Neural cell (in vitro differentiated cells): ENCODE results near the gene SLC4A4. TPM values are rescaled to one million over a fixed set of nuclear protein-coding genes. Genes with fewer than 3 reads are reported as not detected.

Experiments used
- H2AFZ ChIP-seq: fragments of 200-600, 300-800 bp; sonication (generic), shearing (Covaris generic); 2 replicates; pipeline ENCODE4 v1.6.0; 2014; ENCODE audit warnings: low read depth, mild to moderate bottlenecking, antibody characterized with exemption, low read length, moderate library complexity
- H3F3A ChIP-seq: fragments of 200-600 bp; shearing (Covaris generic); 2 replicates; pipeline ENCODE4 v1.6.1; 2016; ENCODE audit warnings: mild to moderate bottlenecking, moderate library complexity, mixed read lengths, antibody characterized with exemption, low read length; ENCODE audit not compliant: insufficient read depth, poor library complexity, severe bottlenecking
- H3K27ac ChIP-seq: fragments of 200-600, 300-800 bp; sonication (generic), shearing (Covaris generic); 2 replicates; pipeline ENCODE4 v1.5.1; 2014; ENCODE audit warnings: mild to moderate bottlenecking, low read length, moderate library complexity
- H3K27me3 ChIP-seq: fragments of 300-800, 200-600 bp; sonication (generic), shearing (Covaris generic); 2 replicates; pipeline ENCODE4 v1.6.0; 2014; ENCODE audit warnings: mild to moderate bottlenecking, low read depth, low read length, moderate library complexity; ENCODE audit not compliant: insufficient read depth
- H3K36me3 ChIP-seq: fragments of 300-800, 200-600 bp; sonication (generic), shearing (Covaris generic); 2 replicates; pipeline ENCODE4 v1.5.1; 2014; ENCODE audit warnings: mild to moderate bottlenecking, antibody characterized with exemption, low read length, moderate library complexity; ENCODE audit not compliant: insufficient read depth
- H3K4me2 ChIP-seq: fragments of 300-800, 200-600 bp; sonication (generic), shearing (Covaris generic); 2 replicates; pipeline ENCODE4 v1.6.0; 2014; ENCODE audit warnings: mild to moderate bottlenecking, low read length
- H3K4me3 ChIP-seq: fragments of 300-800, 200-600 bp; sonication (generic), shearing (Covaris generic); 2 replicates; pipeline ENCODE4 v1.5.1; 2014; ENCODE audit warnings: mild to moderate bottlenecking, low read length, moderate library complexity
- H3K79me2 ChIP-seq: fragments of 200-600 bp; shearing (Covaris generic); replicated peaks from 2 replicates; pipeline ENCODE4 v1.6.0; 2014; ENCODE audit warnings: mild to moderate bottlenecking, low read length, moderate library complexity; ENCODE audit not compliant: insufficient read depth
- H3K9ac ChIP-seq: fragments of 300-800, 200-600 bp; sonication (generic), shearing (Covaris generic); 2 replicates; pipeline ENCODE4 v1.6.1; 2016; ENCODE audit warnings: mild to moderate bottlenecking, low read length, mixed read lengths
- H3K9me2 ChIP-seq: fragments of 200-600 bp; shearing (Covaris generic); 2 replicates; pipeline ENCODE4 v1.6.1; 2016; ENCODE audit warnings: mild to moderate bottlenecking, low read length, mixed read lengths; ENCODE audit not compliant: insufficient read depth
- H3K9me3 ChIP-seq: fragments of 200-600, 300-800 bp; sonication (generic), shearing (Covaris generic); 2 replicates; pipeline ENCODE4 v1.6.1; 2016; ENCODE audit warnings: mild to moderate bottlenecking, mixed run types, low read length, moderate library complexity, mixed read lengths
- H4K20me1 ChIP-seq: fragments of 200-600 bp; shearing (Covaris generic); 2 replicates; pipeline ENCODE4 v1.6.1; 2016; ENCODE audit warnings: mild to moderate bottlenecking, mixed run types; ENCODE audit not compliant: insufficient read depth
- EP300 ChIP-seq: fragments of 450-650 bp; conservative IDR thresholded peaks from 2 replicates; pipeline ENCODE4 v1.6.1; 2014; ENCODE audit warnings: antibody characterized with exemption, mild to moderate bottlenecking, moderate library complexity; ENCODE audit not compliant: poor library complexity, severe bottlenecking
- EZH2 ChIP-seq: fragments of 200-600, 300-800 bp; shearing (Covaris generic), sonication (generic); IDR thresholded peaks from 2 replicates; pipeline ENCODE4 v1.6.1; 2014; ENCODE audit warnings: antibody characterized with exemption, low read length, borderline replicate concordance, mild to moderate bottlenecking; ENCODE audit not compliant: insufficient read depth, poor library complexity, severe bottlenecking
- MXI1 ChIP-seq: fragments of 450-650 bp; conservative IDR thresholded peaks from 2 replicates; pipeline ENCODE4 v1.6.1; 2014; ENCODE audit warnings: antibody characterized with exemption, mild to moderate bottlenecking; ENCODE audit not compliant: poor library complexity, severe bottlenecking
- POLR2AphosphoS5 ChIP-seq: IDR thresholded peaks from 2 replicates; pipeline ENCODE4 v1.6.1; 2012
- RAD21 ChIP-seq: fragments of 450-650 bp; conservative IDR thresholded peaks from 2 replicates; pipeline ENCODE4 v1.6.1; 2014; ENCODE audit warnings: antibody characterized with exemption, mild to moderate bottlenecking, moderate library complexity
- SMC3 ChIP-seq: fragments of 450-650 bp; conservative IDR thresholded peaks from 2 replicates; pipeline ENCODE4 v1.6.1; 2014; ENCODE audit warnings: antibody characterized with exemption, mild to moderate bottlenecking, moderate library complexity; ENCODE audit not compliant: poor library complexity
- TAF1 ChIP-seq: IDR thresholded peaks from 2 replicates; pipeline ENCODE4 v1.6.1; 2012; ENCODE audit warnings: low read depth
- polyA plus RNA-seq: library from polyadenylated mRNA; depleted of rRNA; stranded (reverse); fragments of >200 nt; gene quantifications from 2 replicates; pipeline ENCODE4 v1.2.3, GENCODE V29; 2014
- TF ChIP-seq, protein P1 (sequence below): fragments of 450-650 bp; IDR thresholded peaks from 2 replicates; pipeline ENCODE4 v1.5.1; 2014; ENCODE audit warnings: antibody characterized with exemption, mild to moderate bottlenecking, moderate library complexity; ENCODE audit not compliant: poor library complexity, severe bottlenecking
- TF ChIP-seq, protein P2 (sequence below): IDR thresholded peaks from 2 replicates; pipeline ENCODE4 v1.6.1; 2012; ENCODE audit warnings: borderline replicate concordance

SLC4A4 gene
- polyA plus RNA-seq, 1 donor from 2014 or later: 9.2 TPM

DNA sequence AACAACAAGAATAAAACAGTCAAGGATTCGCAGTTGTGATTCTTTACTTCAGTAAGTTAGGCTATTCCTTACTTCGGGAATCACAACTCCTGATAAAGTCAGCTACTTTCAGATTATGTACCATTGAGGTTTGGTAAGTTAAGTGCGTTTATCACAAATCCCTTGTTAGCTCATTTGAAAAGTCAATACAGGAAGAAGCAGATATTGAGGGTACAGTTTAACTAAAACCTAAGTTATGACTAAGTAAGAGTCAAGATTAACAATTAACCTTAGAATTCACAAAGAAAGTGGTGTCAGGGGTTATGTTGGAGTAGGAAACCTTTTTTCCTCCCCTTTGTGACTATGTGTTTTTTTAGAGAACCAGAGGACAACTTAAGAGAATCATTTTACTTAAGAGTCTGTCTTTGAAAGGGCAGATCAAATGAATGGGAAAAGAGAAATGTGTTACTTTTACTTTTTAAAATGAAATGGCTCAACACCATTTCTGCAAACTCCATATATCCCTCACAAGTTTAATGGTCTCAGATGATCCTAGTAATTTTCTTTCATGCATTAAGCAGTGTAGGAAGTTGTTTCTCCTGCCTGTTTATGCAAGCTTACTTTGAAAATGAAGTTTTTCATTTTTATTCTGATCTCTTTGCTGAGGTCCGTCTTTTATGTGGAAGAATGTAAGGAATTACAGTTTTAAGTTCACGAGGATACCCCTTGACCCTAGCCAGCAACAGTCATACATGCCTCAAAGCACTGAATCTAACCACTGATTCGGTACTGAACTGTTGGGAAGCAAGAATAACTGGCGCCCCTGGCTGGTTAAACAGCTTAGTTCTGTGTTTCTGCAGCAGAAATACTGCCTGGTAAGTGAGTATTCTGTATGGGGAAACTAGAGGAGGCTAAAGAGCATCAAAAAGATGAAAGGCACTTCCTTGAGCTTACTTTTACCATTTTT, 211.7 kb downstream of the SLC4A4 start:
- Histone ChIP-seq H3K4me2 (no peak overlapping the region), H3K27ac (no peak overlapping the region), H3F3A (no peaks in the 10 kb centered on the region), H3K27me3 (no peaks in the 10 kb centered on the region), H4K20me1 (no peaks in the 10 kb centered on the region), H3K9me3 (no peaks in the 10 kb centered on the region), H3K79me2 (no peaks in the 10 kb centered on the region), H3K4me3 (no peak overlapping the region), H3K9me2 (no peaks in the 10 kb centered on the region), H3K36me3 (no peaks in the 10 kb centered on the region), H2AFZ (no peak overlapping the region), H3K9ac (no peak overlapping the region)
- TF ChIP-seq, protein P1, sequence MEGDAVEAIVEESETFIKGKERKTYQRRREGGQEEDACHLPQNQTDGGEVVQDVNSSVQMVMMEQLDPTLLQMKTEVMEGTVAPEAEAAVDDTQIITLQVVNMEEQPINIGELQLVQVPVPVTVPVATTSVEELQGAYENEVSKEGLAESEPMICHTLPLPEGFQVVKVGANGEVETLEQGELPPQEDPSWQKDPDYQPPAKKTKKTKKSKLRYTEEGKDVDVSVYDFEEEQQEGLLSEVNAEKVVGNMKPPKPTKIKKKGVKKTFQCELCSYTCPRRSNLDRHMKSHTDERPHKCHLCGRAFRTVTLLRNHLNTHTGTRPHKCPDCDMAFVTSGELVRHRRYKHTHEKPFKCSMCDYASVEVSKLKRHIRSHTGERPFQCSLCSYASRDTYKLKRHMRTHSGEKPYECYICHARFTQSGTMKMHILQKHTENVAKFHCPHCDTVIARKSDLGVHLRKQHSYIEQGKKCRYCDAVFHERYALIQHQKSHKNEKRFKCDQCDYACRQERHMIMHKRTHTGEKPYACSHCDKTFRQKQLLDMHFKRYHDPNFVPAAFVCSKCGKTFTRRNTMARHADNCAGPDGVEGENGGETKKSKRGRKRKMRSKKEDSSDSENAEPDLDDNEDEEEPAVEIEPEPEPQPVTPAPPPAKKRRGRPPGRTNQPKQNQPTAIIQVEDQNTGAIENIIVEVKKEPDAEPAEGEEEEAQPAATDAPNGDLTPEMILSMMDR: peak; percentile 41
- no peak for TF ChIP-seq EZH2

DNA sequence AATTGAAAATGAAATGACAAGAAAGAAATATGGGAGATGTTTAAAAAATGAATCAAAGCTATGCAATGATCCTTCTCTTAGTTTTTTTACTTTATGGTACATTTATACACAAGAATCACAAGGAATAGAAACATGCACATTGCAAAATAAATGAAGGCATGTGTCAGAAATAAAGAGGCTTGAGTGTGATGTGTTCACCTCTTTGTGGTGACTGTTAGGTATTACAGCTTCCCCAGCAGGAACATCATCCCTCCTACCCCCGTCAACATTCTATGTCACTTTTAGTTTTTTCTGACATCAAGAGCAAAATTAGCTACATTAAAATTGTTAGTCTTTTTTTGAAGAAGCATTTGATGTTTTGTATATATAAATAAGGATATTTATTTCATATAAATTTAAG, 214.8 kb downstream of the SLC4A4 start:
- Histone ChIP-seq H3K4me2 (no peak overlapping the region), H3K9ac (no peak overlapping the region), H3K79me2 (no peaks in the 10 kb centered on the region), H3K36me3 (no peaks in the 10 kb centered on the region), H3K9me3 (no peaks in the 10 kb centered on the region), H3K4me3 (no peak overlapping the region), H2AFZ (no peak overlapping the region), H3K27ac (no peak overlapping the region), H3K9me2 (no peaks in the 10 kb centered on the region), H3F3A (no peaks in the 10 kb centered on the region), H3K27me3 (no peaks in the 10 kb centered on the region), H4K20me1 (no peaks in the 10 kb centered on the region)
- TF ChIP-seq MXI1 (no peak), POLR2AphosphoS5 (no peak), RAD21 (peak; percentile 90), EZH2 (no peak), EP300 (no peak), SMC3 (peak; percentile 89), TAF1 (no peak)
- TF ChIP-seq, protein P2, sequence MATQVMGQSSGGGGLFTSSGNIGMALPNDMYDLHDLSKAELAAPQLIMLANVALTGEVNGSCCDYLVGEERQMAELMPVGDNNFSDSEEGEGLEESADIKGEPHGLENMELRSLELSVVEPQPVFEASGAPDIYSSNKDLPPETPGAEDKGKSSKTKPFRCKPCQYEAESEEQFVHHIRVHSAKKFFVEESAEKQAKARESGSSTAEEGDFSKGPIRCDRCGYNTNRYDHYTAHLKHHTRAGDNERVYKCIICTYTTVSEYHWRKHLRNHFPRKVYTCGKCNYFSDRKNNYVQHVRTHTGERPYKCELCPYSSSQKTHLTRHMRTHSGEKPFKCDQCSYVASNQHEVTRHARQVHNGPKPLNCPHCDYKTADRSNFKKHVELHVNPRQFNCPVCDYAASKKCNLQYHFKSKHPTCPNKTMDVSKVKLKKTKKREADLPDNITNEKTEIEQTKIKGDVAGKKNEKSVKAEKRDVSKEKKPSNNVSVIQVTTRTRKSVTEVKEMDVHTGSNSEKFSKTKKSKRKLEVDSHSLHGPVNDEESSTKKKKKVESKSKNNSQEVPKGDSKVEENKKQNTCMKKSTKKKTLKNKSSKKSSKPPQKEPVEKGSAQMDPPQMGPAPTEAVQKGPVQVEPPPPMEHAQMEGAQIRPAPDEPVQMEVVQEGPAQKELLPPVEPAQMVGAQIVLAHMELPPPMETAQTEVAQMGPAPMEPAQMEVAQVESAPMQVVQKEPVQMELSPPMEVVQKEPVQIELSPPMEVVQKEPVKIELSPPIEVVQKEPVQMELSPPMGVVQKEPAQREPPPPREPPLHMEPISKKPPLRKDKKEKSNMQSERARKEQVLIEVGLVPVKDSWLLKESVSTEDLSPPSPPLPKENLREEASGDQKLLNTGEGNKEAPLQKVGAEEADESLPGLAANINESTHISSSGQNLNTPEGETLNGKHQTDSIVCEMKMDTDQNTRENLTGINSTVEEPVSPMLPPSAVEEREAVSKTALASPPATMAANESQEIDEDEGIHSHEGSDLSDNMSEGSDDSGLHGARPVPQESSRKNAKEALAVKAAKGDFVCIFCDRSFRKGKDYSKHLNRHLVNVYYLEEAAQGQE: no peak
- TF ChIP-seq, protein P1: peak; percentile 83
